Activated CD4-positive, alpha-beta T cell treated with anti-CD3 and anti-CD28 coated beads for 48 hours (primary cell): Measurements from ENCODE around the gene USP53.
"Not testable (repeated sequence)": the region's sequence is repeated elsewhere in the genome, so short reads cannot be mapped to it uniquely, and the experiment has no call there.

ENCODE experiments used
- DNase-seq: peaks from one replicate; pipeline ENCODE4 v3.0.0-alpha.2; 2020

Gene USP53

DNA sequence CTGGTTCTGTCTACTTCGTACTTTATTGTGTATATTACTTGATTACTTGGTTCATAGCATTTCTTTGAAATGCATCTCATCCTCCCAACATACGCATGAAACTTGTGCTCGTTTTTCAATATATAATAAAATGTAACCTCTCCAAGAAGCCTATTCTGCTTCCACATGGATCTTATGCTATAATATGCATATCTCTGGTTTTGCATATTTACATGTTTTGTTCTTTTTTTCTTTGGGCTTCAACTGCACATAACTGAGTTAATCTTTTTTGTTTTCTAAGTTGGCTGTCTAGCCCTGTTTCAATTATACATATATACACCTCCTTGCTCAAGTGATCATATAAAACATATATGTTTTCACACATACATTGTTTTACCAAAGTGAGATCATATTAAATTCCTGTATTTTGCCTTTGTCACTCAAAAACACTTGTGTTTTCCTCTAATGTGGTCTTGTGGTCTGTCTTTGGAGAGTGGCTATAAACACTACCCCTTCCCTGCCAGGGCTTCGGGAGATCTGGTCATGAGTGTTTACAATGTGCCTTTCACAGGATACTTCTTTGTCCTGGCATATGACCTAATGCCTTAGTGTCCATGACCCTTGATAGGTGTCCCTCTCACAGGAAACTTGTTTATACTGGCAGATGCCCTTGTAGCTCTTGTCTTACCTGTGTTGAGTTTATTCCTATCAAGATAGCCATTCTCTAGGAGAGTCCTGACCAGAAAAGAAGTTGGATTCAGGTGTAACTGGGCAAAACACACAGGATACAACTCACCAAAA is 17.6 kb downstream of the USP53 start:
- DNase-seq: no peak

- DNase-seq: no peak
Observed at GRCh38 chr4:119231491-119231890, 19.0 kb downstream of the USP53 start.

- no peak for DNase-seq
Observed at GRCh38 chr4:119232286-119232685, 19.8 kb downstream of the USP53 start.

- no peak for DNase-seq
Observed at GRCh38 chr4:119233191-119233590, 20.7 kb downstream of the USP53 start.

- DNase-seq: no peak
Observed at GRCh38 chr4:119233750-119234149, 21.2 kb downstream of the USP53 start.

- DNase-seq: no peak
Observed at GRCh38 chr4:119237201-119237600, 24.7 kb downstream of the USP53 start.

DNA sequence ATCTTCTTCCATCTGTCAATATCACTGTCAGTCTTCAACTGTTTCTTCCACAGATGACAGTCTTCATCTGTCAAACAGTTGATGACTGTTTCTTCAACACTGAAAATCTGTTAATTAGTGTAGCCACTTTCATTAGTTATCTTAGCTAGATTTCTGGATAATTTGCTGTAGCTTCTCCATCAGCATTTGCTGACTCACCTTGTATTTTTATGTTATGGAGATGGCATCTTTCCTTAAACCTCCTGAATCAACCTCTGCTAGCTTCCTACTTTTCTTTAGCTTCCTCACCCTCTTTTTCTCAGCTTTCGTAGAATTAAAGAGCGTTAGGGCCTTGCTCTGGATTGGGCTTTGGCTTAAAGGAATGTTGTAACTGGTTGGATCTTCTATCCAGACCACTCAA is 25.1 kb downstream of the USP53 start:
- no peak for DNase-seq

DNA sequence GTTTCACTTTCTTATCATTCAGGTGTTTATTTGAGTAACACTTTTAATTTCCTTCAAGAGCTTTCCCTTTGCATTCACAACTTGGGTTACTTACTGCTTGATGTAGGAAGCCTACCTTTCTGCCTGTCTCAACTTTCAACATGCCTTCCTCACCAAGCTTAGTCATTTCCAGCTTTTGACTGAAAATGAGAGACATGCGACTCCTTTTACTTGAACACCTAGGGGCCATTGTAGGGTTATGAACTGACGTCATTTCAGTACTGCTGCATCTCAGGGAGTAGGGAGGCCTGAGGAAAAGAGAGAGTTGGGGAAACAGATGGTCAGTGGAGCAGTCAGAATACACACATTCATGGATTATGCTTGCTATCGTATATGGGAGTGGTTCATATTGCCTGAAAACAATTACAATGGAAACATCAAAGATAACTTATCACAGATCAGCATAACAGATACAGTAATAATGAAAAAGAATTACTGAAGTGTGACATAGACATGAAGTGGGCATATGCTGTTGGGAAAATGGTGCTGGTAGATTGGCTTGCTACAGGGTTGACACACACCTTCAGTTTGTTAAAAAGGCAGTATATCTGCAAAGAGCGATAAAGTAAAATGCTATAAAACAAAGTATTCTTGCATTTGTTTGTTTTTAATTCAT is 25.7 kb downstream of the USP53 start:
- DNase-seq: peak; percentile 43

GRCh38 chr4:119240128-119240527 is 27.6 kb downstream of the USP53 start:
- DNase-seq: no peak

DNA sequence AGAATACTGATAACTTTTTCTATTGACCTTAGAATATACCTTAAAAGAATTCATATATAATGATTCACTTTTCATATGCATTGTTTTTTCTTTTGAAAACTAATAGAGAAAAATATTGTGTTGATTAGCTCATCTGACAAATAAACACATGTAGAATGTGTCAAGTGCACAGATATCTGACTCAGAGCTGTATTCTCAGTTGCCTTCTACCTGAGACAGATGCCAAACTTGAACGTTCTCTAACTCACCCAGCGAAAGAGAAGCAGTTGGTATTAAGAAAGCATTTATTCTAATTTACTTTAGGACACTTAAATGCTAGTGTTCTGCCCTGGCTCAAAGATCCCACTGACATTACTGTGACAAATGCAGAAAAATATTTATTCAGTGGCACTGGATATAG is 28.1 kb downstream of the USP53 start:
- DNase-seq: no peak

- DNase-seq: no peak
Observed at GRCh38 chr4:119242417-119242816, 29.9 kb downstream of the USP53 start.

- no peak for DNase-seq
Observed at GRCh38 chr4:119243868-119244267, 31.4 kb downstream of the USP53 start.

DNA sequence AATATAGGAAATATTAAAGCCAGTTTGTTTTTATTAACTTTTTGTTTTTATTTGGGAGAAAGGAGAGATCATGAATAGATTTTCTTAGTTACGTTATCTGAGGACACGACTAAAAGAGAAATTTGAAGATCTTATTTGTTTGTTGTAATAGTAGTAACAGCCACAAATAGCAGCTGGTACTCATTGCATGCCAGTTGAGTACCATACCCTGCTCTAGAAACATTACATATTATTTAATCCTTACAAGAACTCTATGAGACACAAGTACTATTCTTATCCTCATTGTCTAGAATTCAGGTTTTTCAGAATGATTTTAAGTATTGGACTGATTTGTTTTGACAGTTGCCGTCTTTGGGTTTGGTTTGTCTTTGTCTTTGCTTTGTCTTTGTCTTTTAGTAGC is 31.8 kb downstream of the USP53 start:
- no peak for DNase-seq

DNA sequence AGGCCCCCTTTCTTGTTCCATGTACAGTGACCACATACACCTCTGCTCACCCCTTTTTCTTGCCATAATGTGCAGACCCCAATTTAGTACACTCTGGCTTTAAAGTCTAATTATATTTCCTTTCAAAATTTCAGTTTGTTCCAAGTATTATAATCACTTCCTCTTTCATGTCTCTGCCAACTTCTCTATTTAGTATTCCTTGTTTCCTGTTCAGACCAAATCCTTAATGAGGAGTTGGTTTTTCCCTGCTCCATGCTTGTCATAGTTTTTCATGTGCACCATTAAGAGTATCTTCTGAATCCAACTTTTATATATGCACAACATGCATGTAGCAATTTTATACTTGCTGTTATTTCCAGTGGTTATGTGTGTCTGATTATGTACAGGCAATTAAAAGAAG is 32.3 kb downstream of the USP53 start:
- no peak for DNase-seq

- DNase-seq: no peak
Observed at GRCh38 chr4:119246177-119246733, 33.7 kb downstream of the USP53 start.

- not testable (repeated sequence) for DNase-seq
Observed at GRCh38 chr4:119251037-119251436, 38.5 kb downstream of the USP53 start.

- not testable (repeated sequence) for DNase-seq
Observed at GRCh38 chr4:119255223-119255622, 42.7 kb downstream of the USP53 start.

DNA sequence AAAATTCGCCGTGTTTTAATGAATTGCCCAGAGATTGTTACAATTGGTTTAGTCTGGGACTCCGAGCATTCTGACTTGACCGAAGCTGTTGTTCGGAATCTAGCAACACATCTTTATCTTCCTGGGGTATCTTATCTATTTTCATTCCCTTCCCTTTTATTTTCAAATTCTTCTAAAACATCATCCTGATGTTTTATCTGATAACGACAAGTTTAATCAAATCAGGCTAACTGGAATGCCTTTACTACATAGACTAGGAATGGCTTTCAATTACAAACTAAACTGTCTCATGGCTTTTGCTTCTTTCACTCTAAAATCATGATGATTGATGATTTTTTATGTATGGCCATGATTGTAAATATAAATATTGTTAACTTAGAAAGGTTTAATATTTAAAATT is 48.0 kb downstream of the USP53 start:
- DNase-seq: no peak

DNA sequence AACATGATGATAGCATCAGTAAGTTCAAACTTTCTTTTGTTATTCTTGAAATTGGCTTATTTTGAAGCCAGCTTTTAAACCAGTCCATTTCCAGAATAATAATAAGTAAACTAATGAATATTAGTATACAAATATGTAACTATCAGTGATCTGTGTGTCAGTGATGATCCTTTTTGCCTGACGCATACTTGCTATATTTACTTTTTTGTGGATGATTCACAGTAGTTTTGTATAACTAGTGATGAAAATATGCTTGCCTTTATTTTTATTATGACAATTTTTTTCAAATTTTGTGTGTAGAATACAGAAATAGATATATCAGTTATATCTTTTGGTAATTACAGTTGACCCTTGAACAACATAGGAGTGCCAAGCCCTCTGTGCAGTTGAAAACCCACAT is 49.5 kb downstream of the USP53 start:
- DNase-seq: no peak

- no peak for DNase-seq
Observed at GRCh38 chr4:119264743-119265142, 52.2 kb downstream of the USP53 start.

DNA sequence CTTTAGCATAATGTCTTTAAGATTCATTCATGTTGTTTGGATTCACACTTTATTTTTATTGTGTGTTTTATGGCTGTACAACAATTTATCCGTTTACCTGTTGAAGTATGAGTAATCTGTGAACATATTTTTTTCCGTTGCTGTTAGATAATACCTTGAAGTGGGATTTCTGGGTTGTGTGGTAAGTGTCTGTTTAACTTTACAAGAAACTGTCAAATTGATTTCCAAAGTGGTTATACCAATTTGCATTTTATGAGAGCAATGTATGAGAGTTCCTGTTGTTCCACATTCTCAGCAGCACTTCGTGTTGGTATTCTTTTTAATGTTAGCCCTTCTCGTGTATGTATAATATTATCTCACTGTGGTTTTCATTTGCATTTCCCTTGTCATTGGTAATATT is 53.6 kb downstream of the USP53 start:
- no peak for DNase-seq

DNA sequence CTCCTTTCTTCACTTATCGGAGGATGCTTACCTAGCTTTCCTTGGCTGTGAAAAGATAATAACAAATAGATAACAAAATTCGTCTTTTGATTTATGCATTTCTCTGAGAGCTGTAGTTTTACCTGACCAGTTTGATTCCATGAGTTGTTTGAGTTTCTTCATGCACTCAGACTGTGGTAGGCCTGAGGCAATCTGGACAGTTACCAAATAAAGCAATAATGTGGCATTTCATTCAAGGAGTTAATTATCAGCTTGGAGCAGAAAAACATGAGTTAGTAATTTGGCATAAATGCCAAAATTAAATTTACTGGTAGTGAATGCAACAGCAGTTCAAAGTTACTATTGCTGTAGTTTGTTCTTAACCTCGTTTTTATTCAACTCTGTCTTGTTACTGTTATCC is 56.0 kb downstream of the USP53 start:
- DNase-seq: no peak

GRCh38 chr4:119271361-119272085 is 59.0 kb downstream of the USP53 start:
- DNase-seq: no peak

DNA sequence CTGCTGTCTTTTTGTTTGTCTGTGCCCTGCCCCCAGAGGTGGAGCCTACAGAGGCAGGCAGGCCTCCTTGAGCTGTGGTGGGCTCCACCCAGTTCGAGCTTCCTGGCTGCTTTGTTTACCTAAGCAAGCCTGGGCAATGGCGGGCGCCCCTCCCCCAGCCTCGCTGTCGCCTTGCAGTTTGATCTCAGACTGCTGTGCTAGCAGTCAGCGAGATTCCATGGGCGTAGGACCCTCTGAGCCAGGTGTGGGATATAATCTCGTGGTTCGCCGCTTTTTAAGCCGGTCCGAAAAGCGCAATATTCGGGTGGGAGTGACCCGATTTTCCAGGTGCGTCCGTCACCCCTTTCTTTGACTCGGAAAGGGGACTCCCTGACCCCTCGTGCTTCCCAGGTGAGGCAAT is 67.0 kb downstream of the USP53 start:
- DNase-seq: not testable (repeated sequence)
